Thyroid gland (tissue), 4 donors: ENCODE measurements around the gene SLC3A2. TPM values are rescaled to one million over a fixed set of nuclear protein-coding genes. Genes with fewer than 3 reads are reported as not detected.
"Not testable (repeated sequence)": the region's sequence is repeated elsewhere in the genome, so short reads cannot be mapped to it uniquely, and the experiment has no call there.

Experiments
- DNase-seq, 2 donors: peaks; one replicate each; pipeline ENCODE4 v3.0.0-alpha.2; 2019
- H3K27ac ChIP-seq, 3 donors: fragments of 200-600 bp; sonication (generic); 1 replicate in 2 of 3; 2 replicates in 1 of 3; pipeline ENCODE4 v1.5.1; 2016 to 2019; ENCODE audit warnings: mild to moderate bottlenecking in 1 of 3, moderate library complexity in 1 of 3
- H3K27me3 ChIP-seq: fragments of 200-600 bp; sonication (generic); one replicate; pipeline ENCODE4 v1.5.1; 2019
- H3K36me3 ChIP-seq, 2 donors: fragments of 200-600 bp; sonication (generic); one replicate each; pipeline ENCODE4 v1.5.1; 2016 to 2019
- H3K4me1 ChIP-seq, 2 donors: fragments of 200-600 bp; sonication (generic); one replicate each; pipeline ENCODE4 v1.5.1; 2017 to 2019
- H3K4me3 ChIP-seq, 3 donors: fragments of 200-600 bp; sonication (generic); replicated peaks in 1 of 3; 1 replicate in 2 of 3; 2 replicates in 1 of 3; pipeline ENCODE4 v1.5.1; 2016; ENCODE audit warnings: mild to moderate bottlenecking in 1 of 3
- H3K9me3 ChIP-seq: fragments of 200-600 bp; sonication (generic); one replicate; pipeline ENCODE4 v1.5.1; 2017
- POLR2A ChIP-seq, 2 donors: fragments of 450-650 bp; IDR thresholded peaks; one replicate each; pipeline ENCODE4 v1.6.1; 2017; ENCODE audit warnings: antibody characterized with exemption in 2 of 2, mild to moderate bottlenecking in 2 of 2, moderate library complexity in 1 of 2
- WGBS, 2 donors: methylation state at CpG; one replicate each; pipeline ENCODE4 v1.1.5; 2017; 5-methylcytosine and 5-hydroxymethylcytosine counted together
- intact Hi-C: fragments of 100-400 bp; cut with DNase I; formaldehyde crosslinking; loops from one replicate; pipeline ENCODE4 v1.15.1; 2023
- total RNA-seq, 4 donors: library from RNA; depleted of rRNA; stranded (reverse); fragments of >200 nt; gene quantifications; one replicate each; pipeline ENCODE4 v1.2.3, GENCODE V29; 2016
- TF ChIP-seq, protein P1 (sequence below), 6 experiments: fragments of 200-600 bp in 3 of 6; fragments of 450-650 bp in 3 of 6; sonication (generic) in 3 of 6; IDR thresholded peaks; one replicate each; pipeline ENCODE4 v1.5.1; 2016 to 2019; ENCODE audit warnings: antibody characterized with exemption in 6 of 6, mild to moderate bottlenecking in 2 of 6, inconsistent platforms in 1 of 6, moderate library complexity in 1 of 6

SLC3A2 gene
- total RNA-seq, 4 donors from 2014 or later, result 145 to 295 (median 159) TPM

DNA sequence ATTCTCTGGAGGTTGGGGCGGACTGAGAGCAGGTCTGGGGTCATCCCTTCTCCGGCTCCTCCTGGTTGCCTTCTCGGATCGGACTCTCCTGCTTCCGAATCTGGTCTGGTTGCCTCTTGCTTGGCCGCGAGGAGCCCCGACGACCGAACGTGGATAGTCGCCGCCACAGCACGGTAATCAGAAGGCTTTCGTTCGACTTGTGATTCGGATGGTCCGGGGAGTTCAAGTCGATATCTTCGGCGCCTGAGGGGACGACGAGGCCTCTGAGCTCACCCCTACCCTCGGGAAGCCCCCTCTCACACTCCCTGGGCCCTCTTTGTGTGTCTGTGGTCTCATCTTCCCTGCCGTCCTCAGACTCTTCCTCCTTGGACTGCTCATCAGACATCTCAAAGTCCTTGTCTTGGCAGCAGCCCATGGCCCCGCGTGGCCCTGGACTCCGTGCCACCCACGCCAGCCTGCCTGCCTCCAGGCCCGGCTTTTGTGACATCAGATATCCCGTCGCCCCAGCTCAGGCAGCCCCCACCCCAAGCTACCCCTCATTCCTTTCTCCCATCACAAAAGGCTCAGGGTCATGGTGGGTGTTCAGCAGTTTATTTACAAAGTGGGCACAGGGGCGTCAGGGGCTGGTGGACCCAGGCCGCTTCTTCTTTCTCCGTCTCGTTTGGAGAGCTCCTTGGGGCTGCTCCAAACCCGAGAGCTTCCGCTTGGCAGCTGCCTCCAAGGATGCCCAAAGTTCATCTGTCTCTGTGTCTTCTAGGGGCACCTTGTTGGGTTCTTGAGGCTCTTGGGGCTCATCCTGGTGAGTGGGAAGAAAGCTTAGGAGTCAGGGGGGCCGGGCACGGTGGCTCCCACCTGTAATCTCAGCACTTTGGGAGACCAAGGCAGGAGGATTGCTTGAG lies 48.1 kb upstream of the SLC3A2 start, which contains the start of gene TEX54:
Gene TEX54 (minus strand): TSS at position 506 of the 899 bp plus-strand sequence.
- TF ChIP-seq POLR2A (IDR thresholded peaks at IDR 0.05), result no peak
- TF ChIP-seq, protein P1, sequence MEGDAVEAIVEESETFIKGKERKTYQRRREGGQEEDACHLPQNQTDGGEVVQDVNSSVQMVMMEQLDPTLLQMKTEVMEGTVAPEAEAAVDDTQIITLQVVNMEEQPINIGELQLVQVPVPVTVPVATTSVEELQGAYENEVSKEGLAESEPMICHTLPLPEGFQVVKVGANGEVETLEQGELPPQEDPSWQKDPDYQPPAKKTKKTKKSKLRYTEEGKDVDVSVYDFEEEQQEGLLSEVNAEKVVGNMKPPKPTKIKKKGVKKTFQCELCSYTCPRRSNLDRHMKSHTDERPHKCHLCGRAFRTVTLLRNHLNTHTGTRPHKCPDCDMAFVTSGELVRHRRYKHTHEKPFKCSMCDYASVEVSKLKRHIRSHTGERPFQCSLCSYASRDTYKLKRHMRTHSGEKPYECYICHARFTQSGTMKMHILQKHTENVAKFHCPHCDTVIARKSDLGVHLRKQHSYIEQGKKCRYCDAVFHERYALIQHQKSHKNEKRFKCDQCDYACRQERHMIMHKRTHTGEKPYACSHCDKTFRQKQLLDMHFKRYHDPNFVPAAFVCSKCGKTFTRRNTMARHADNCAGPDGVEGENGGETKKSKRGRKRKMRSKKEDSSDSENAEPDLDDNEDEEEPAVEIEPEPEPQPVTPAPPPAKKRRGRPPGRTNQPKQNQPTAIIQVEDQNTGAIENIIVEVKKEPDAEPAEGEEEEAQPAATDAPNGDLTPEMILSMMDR (IDR thresholded peaks at IDR 0.05), result no peak
- intact Hi-C loops, result loop anchor here (10.0 kb wide), 1 partner anchor 48 kb away; the partner anchor contains the start of gene TMEM179B
- H3K4me1 ChIP-seq, result peaks cover 17 to 19% of the 10 kb centered on the region in 2 donors
- WGBS, 2 donors, result 14 to 32% methylated on average over 12 to 40 of the region's 40 CpGs
- H3K27ac ChIP-seq, result peak within 1 kb of the TSS; percentile 87 to 94 (median 90)
- peaks cover 4 to 12% of the 10 kb centered on the region in 2 donors for H3K36me3 ChIP-seq
- H3K9me3 ChIP-seq, result no peaks in the 10 kb centered on the region
- no peaks in the 10 kb centered on the region for H3K27me3 ChIP-seq
- H3K4me3 ChIP-seq, result peak within 1 kb of the TSS; percentile 62 to 96 (median 65)
- peak; percentile 34 to 51 for DNase-seq

GRCh38 chr11:62835336-62835735 lies 45.4 kb upstream of the SLC3A2 start:
- no peak for DNase-seq
- Histone ChIP-seq H3K27ac (no peak overlapping the region), H3K9me3 (no peaks in the 10 kb centered on the region), H3K36me3 (peaks cover 0 to 4% of the 10 kb centered on the region in 2 donors), H3K4me3 (no peak overlapping the region), H3K27me3 (no peaks in the 10 kb centered on the region), H3K4me1 (peaks cover 15 to 19% of the 10 kb centered on the region in 2 donors)
- TF ChIP-seq POLR2A (IDR thresholded peaks at IDR 0.05), result no peak
- TF ChIP-seq, protein P1 (IDR thresholded peaks at IDR 0.05), result no peak
- intact Hi-C loops, result loop anchor here (10.0 kb wide), 1 partner anchor 51 kb away; the partner anchor contains the start of gene TMEM179B
- 88 to 93% methylated on average over 8 of the region's 8 CpGs for WGBS, 2 donors

DNA sequence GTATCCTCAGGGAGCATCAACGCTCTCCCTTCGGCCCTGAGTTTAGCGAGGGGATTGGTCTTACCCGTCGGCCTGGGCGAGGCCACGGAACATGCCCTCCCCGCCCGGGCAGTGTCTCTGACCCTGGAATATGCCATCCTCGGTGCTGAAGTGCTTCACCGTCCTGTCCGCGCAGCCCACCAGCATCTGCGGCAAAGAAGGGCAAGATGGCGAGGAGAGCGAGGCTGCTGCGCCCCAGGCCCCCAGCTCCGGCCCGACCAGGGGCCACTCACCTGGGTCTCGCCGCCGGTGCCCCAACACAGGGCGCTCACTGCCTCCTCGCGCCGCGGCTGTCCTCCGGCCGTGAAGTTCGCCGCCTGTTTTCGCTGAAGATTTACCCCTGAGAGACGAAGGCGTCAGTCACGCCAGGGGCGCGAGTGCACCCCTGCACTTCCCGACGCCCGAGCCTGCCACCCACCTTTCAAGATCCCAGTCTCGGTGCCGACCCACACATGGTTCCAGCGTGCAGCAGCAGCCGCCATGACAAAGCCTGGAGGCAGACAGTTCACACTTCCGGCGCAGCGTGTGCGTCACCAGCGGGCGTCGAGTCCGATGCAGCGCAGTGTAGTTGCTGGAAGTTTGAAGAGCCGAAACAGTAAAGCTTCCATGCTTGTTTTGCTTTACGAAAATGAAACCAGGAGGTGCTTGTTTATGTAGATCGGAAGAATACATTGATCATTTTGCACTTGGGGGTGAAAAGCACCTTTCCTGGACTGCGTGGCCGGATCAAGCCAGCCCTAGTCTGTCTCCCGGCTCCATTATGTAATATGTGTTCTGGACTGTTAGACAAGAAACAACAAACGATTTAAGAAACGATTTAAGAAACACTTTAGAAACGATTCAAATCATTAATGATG lies 41.4 kb upstream of the SLC3A2 start, which contains the start of gene WDR74:
Gene WDR74 (minus strand): TSS at position 541 of the 896 bp plus-strand sequence. CDS start 20 bp downstream, at position 521.
- H3K36me3 ChIP-seq, result peaks cover 0 to 4% of the 10 kb centered on the region in 2 donors
- peak within 1 kb of the TSS; percentile 63 to 88 (median 70) for H3K4me3 ChIP-seq
- H3K9me3 ChIP-seq, result no peaks in the 10 kb centered on the region
- H3K4me1 ChIP-seq, result peaks cover 6 to 12% of the 10 kb centered on the region in 2 donors
- peak within 1 kb of the TSS; percentile 99 to 100 (median 100) for H3K27ac ChIP-seq
- TF ChIP-seq POLR2A (IDR thresholded peaks at IDR 0.05), result peak; percentile 77 to 95
- TF ChIP-seq, protein P1 (IDR thresholded peaks at IDR 0.05), result peak in 1 of 6 experiments; percentile 20
- WGBS, 2 donors, result 0 to 1% methylated on average over 36 to 49 of the region's 62 CpGs
- peak; percentile 90 to 93 for DNase-seq
- no peaks in the 10 kb centered on the region for H3K27me3 ChIP-seq
- intact Hi-C loops, result loop anchor here (10.0 kb wide), 1 partner anchor 54 kb away; the partner anchor contains the start of gene TMEM179B

DNA sequence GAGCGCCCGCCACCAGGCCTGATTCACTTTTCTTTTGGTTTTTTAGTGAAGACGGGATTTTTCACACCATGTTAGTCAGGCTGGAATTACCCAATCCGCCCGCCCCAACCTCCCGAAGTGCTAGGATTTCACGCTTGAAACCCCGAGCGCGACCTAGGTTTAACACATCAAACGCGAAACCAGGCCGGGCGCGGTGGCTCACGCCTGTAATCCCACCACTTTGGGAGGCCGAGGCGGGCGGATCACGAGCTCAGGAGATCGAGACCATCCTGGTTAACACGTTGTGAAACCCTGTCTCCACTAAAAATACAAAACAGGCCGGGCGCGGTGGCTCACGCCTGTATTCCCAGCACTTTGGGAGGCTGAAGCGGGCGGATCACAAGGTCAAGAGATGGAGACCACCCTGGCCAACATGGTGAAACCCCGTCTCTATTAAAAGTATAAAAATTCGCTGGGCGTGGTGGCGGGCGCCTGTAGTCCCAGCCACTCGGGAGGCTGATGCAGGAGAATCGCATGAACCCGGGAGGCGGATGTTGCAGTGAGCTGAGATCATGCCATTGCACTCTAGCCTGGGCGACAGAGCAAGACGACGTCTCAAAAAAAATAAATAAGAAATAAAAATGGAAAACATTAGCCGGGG lies 39.9 kb upstream of the SLC3A2 start:
- peak; percentile 70 to 75 for DNase-seq
- 2 to 3% methylated on average over 40 to 41 of the region's 41 CpGs for WGBS, 2 donors
- H3K27me3 ChIP-seq, H3K9me3 ChIP-seq, H3K36me3 ChIP-seq, intact Hi-C loops: not testable (repeated sequence)
- peak overlapping the region; percentile 99 to 100 (median 100) for H3K27ac ChIP-seq
- peaks cover 6 to 12% of the 10 kb centered on the region in 2 donors for H3K4me1 ChIP-seq
- peak overlapping the region in 2 of 3 donors; percentile 63 to 88 for H3K4me3 ChIP-seq
